Glutamatergic neuron (in vitro differentiated cells): ENCODE measurements around the gene LTBP4. TPM values are rescaled to one million over a fixed set of nuclear protein-coding genes. Genes with fewer than 3 reads are reported as not detected.
"Not testable (repeated sequence)": the region's sequence is repeated elsewhere in the genome, so short reads cannot be mapped to it uniquely, and the experiment has no call there.

Experiments used
- DNase-seq: peaks from one replicate; pipeline ENCODE4 v3.0.0; 2022
- H3K27ac Mint-ChIP-seq: one replicate; pipeline ENCODE4 v1.8.0; 2020; ENCODE audit warnings: mild to moderate bottlenecking, mixed read lengths, inconsistent platforms; ENCODE audit not compliant: unreplicated experiment
- H3K27me3 Mint-ChIP-seq: one replicate; pipeline ENCODE4 v1.8.0; 2020; ENCODE audit warnings: mild to moderate bottlenecking, moderate library complexity, mixed read lengths, inconsistent platforms; ENCODE audit not compliant: unreplicated experiment
- H3K36me3 Mint-ChIP-seq: one replicate; pipeline ENCODE4 v1.8.0; 2020; ENCODE audit warnings: mild to moderate bottlenecking, mixed read lengths, inconsistent platforms; ENCODE audit not compliant: unreplicated experiment
- H3K4me1 Mint-ChIP-seq: one replicate; pipeline ENCODE4 v1.8.0; 2020; ENCODE audit warnings: mild to moderate bottlenecking, low read depth, mixed read lengths, inconsistent platforms; ENCODE audit not compliant: unreplicated experiment
- H3K4me3 Mint-ChIP-seq: one replicate; pipeline ENCODE4 v1.8.0; 2020; ENCODE audit warnings: mild to moderate bottlenecking, mixed read lengths, inconsistent platforms; ENCODE audit not compliant: unreplicated experiment
- H3K9me3 Mint-ChIP-seq: one replicate; pipeline ENCODE4 v1.8.0; 2020; ENCODE audit warnings: mild to moderate bottlenecking, moderate library complexity, mixed read lengths, inconsistent platforms; ENCODE audit not compliant: unreplicated experiment
- CTCF ChIP-seq: fragments of 200-600 bp; sonication (generic); IDR thresholded peaks from one replicate; pipeline ENCODE4 v1.5.0; 2021; ENCODE audit not compliant: partially characterized antibody, unreplicated experiment
- total RNA-seq: library from RNA; stranded (reverse); fragmentation: NEBNext Ultra II Directional; extraction: Animal tissue kit (Norgen Biotek cat#: 25700); gene quantifications from one replicate; pipeline ENCODE4 v1.2.1, GENCODE V29; 2021; ENCODE audit not compliant: unreplicated experiment

LTBP4 gene
- total RNA-seq, 1 donor from 2014 or later: 169 TPM

- Mint-ChIP-seq H3K27me3 (peaks cover 16% of the 10 kb centered on the region), H3K27ac (peak overlapping the region; percentile 75)
- no peak for TF ChIP-seq CTCF
Measured at GRCh38 chr19:40556953-40557530, 44.1 kb upstream of the LTBP4 start.

GRCh38 chr19:40559394-40559793, 41.8 kb upstream of the LTBP4 start:
- peaks cover 12% of the 10 kb centered on the region for H3K9me3 Mint-ChIP-seq
- H3K4me1 Mint-ChIP-seq: peaks cover 12% of the 10 kb centered on the region
- no peak overlapping the region for H3K27ac Mint-ChIP-seq
- no peak overlapping the region for H3K4me3 Mint-ChIP-seq
- H3K36me3 Mint-ChIP-seq: peaks cover 17% of the 10 kb centered on the region
- no peak for DNase-seq
- H3K27me3 Mint-ChIP-seq: peaks cover 14% of the 10 kb centered on the region
- TF ChIP-seq CTCF: no peak

More at GRCh38 chr19:40556953-40557530, 44.1 kb upstream of the LTBP4 start:
- H3K4me3 Mint-ChIP-seq: peak overlapping the region; percentile 11
- no peak for DNase-seq
- peaks cover 20% of the 10 kb centered on the region for H3K36me3 Mint-ChIP-seq
- peaks cover 16% of the 10 kb centered on the region for H3K9me3 Mint-ChIP-seq
- H3K4me1 Mint-ChIP-seq: peaks cover 16% of the 10 kb centered on the region

GRCh38 chr19:40560092-40560507, 41.1 kb upstream of the LTBP4 start:
- no peak for TF ChIP-seq CTCF
- DNase-seq: no peak
- Mint-ChIP-seq H3K36me3 (peaks cover 17% of the 10 kb centered on the region), H3K27ac (no peak overlapping the region), H3K4me3 (no peak overlapping the region), H3K4me1 (peaks cover 12% of the 10 kb centered on the region), H3K9me3 (peaks cover 12% of the 10 kb centered on the region), H3K27me3 (peaks cover 12% of the 10 kb centered on the region)

GRCh38 chr19:40561947-40562346, 39.2 kb upstream of the LTBP4 start:
- no peak for DNase-seq
- TF ChIP-seq CTCF: no peak
- peaks cover 8% of the 10 kb centered on the region for H3K9me3 Mint-ChIP-seq
- H3K4me1 Mint-ChIP-seq: peaks cover 11% of the 10 kb centered on the region
- H3K36me3 Mint-ChIP-seq: peaks cover 15% of the 10 kb centered on the region
- H3K27me3 Mint-ChIP-seq: peaks cover 12% of the 10 kb centered on the region
- H3K4me3 Mint-ChIP-seq: peak overlapping the region; percentile 23
- no peak overlapping the region for H3K27ac Mint-ChIP-seq

- not testable (repeated sequence) for H3K36me3 Mint-ChIP-seq, H3K27ac Mint-ChIP-seq, H3K4me3 Mint-ChIP-seq, DNase-seq
- Mint-ChIP-seq H3K27me3 (peaks cover 21% of the 10 kb centered on the region), H3K4me1 (peaks cover 11% of the 10 kb centered on the region), H3K9me3 (peaks cover 13% of the 10 kb centered on the region)
Measured at GRCh38 chr19:40564535-40564934, 36.6 kb upstream of the LTBP4 start.
